Fibroblast of lung (primary cell): ENCODE results near the gene DUS2. TPM values are rescaled to one million over a fixed set of nuclear protein-coding genes. Genes with fewer than 3 reads are reported as not detected.
"Not testable (repeated sequence)": the region's sequence is repeated elsewhere in the genome, so short reads cannot be mapped to it uniquely, and the experiment has no call there.

Experiments used
- DNase-seq, 2 donors: peaks; one replicate each; pipeline versions ENCODE4 v3.0.0 to v3.0.0-alpha.2; 2010; ENCODE audit warnings: low read depth in 2 of 2
- H2AFZ ChIP-seq: 2 replicates; pipeline ENCODE4 v1.5.1; 2012; ENCODE audit warnings: low read length, control low read depth, inconsistent platforms
- H3K27ac ChIP-seq: 2 replicates; pipeline ENCODE4 v1.5.1; 2011; ENCODE audit warnings: low read length, control low read depth; ENCODE audit not compliant: insufficient read depth
- H3K27me3 ChIP-seq: 2 replicates; pipeline ENCODE4 v1.5.1; 2011; ENCODE audit warnings: mild to moderate bottlenecking, low read length; ENCODE audit not compliant: control insufficient read depth, insufficient read depth
- H3K36me3 ChIP-seq: 2 replicates; pipeline ENCODE4 v1.5.1; 2011; ENCODE audit warnings: low read length; ENCODE audit not compliant: control insufficient read depth, insufficient read depth
- H3K4me1 ChIP-seq: 2 replicates; pipeline ENCODE4 v1.5.1; 2011; ENCODE audit warnings: low read length; ENCODE audit not compliant: control insufficient read depth, insufficient read depth; ENCODE audit errors: extremely low read depth
- H3K4me2 ChIP-seq: 2 replicates; pipeline ENCODE4 v1.5.1; 2011; ENCODE audit warnings: low read length, control low read depth; ENCODE audit not compliant: insufficient read depth; ENCODE audit errors: extremely low read depth
- H3K4me3 ChIP-seq, 4 experiments: fragments of 200-600 bp in 1 of 4; sonication (generic) in 1 of 4; replicated peaks in 1 of 4; 2 replicates each; pipeline ENCODE4 v1.5.1; 2011 to 2016; ENCODE audit warnings: low read length in 4 of 4, low read depth in 3 of 4, mild to moderate bottlenecking in 3 of 4, control low read depth in 2 of 4, inconsistent platforms in 1 of 4, mixed read lengths in 1 of 4; ENCODE audit not compliant: insufficient read depth in 1 of 4; ENCODE audit errors: control extremely low read depth in 1 of 4
- H3K79me2 ChIP-seq: 2 replicates; pipeline ENCODE4 v1.5.1; 2012; ENCODE audit warnings: mild to moderate bottlenecking, low read length, inconsistent platforms; ENCODE audit not compliant: control insufficient read depth, insufficient read depth
- H3K9ac ChIP-seq: 2 replicates; pipeline ENCODE4 v1.5.1; 2011; ENCODE audit warnings: mild to moderate bottlenecking, low read length, control low read depth; ENCODE audit not compliant: insufficient read depth
- H3K9me3 ChIP-seq: 2 replicates; pipeline ENCODE4 v1.5.1; 2012; ENCODE audit warnings: low read depth, low read length; ENCODE audit not compliant: control insufficient read depth, insufficient read depth
- H4K20me1 ChIP-seq: 2 replicates; pipeline ENCODE4 v1.5.1; 2011; ENCODE audit warnings: low read length; ENCODE audit not compliant: control insufficient read depth, insufficient read depth; ENCODE audit errors: extremely low read depth
- EZH2 ChIP-seq: IDR thresholded peaks from 2 replicates; pipeline ENCODE4 v1.5.1; 2012; ENCODE audit warnings: low read length, control low read depth, mild to moderate bottlenecking; ENCODE audit errors: missing control alignments
- polyA plus RNA-seq, 2 donors: library from polyadenylated mRNA; depleted of rRNA in 1 of 2; stranded (reverse) in 1 of 2; unstranded in 1 of 2; fragments of >200 nt; gene quantifications; 2 replicates each; pipeline ENCODE4 v1.2.1, GENCODE V29; 2011 to 2012; ENCODE audit warnings: missing spikeins in 1 of 2
- total RNA-seq: library from RNA; depleted of rRNA; stranded (reverse); fragments of >200 nt; gene quantifications from 2 replicates; pipeline ENCODE4 v1.2.1, GENCODE V29; 2014
- TF ChIP-seq, protein P1 (sequence below), 2 donors: IDR thresholded peaks in 1 of 2; conservative IDR thresholded peaks in 1 of 2; 1 replicate in 1 of 2; 2 replicates in 1 of 2; pipeline ENCODE4 v1.5.1; 2011 to 2012; ENCODE audit warnings: low read length in 2 of 2, control low read depth in 1 of 2, inconsistent platforms in 1 of 2, low read depth in 1 of 2, mild to moderate bottlenecking in 1 of 2

DUS2 gene
- total and polyA plus RNA-seq, 2 donors (not counting 1 experiment from before 2014, with no cell fraction given), result 10.2 to 16.8 TPM

GRCh38 chr16:67992661-67993206 is 30.4 kb upstream of the DUS2 start:
- H3K9ac ChIP-seq, result no peak overlapping the region
- TF ChIP-seq EZH2, result no peak
- TF ChIP-seq, protein P1, sequence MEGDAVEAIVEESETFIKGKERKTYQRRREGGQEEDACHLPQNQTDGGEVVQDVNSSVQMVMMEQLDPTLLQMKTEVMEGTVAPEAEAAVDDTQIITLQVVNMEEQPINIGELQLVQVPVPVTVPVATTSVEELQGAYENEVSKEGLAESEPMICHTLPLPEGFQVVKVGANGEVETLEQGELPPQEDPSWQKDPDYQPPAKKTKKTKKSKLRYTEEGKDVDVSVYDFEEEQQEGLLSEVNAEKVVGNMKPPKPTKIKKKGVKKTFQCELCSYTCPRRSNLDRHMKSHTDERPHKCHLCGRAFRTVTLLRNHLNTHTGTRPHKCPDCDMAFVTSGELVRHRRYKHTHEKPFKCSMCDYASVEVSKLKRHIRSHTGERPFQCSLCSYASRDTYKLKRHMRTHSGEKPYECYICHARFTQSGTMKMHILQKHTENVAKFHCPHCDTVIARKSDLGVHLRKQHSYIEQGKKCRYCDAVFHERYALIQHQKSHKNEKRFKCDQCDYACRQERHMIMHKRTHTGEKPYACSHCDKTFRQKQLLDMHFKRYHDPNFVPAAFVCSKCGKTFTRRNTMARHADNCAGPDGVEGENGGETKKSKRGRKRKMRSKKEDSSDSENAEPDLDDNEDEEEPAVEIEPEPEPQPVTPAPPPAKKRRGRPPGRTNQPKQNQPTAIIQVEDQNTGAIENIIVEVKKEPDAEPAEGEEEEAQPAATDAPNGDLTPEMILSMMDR (conservative IDR thresholded peaks at IDR 0.05 in 1 of 2, IDR thresholded peaks at IDR 0.05 in 1 of 2; ENCODE audit: low read depth in 1 of 2, low read length in 2 of 2), result no peak
- no peak overlapping the region for H3K27ac ChIP-seq
- H3K36me3 ChIP-seq, result no peaks in the 10 kb centered on the region
- no peak overlapping the region for H3K4me3 ChIP-seq
- H3K4me2 ChIP-seq, result no peak overlapping the region
- H2AFZ ChIP-seq, result no peak overlapping the region
- H3K9me3 ChIP-seq, result no peaks in the 10 kb centered on the region
- DNase-seq, result no peak
- no peaks in the 10 kb centered on the region for H3K27me3 ChIP-seq
- peaks cover 3% of the 10 kb centered on the region for H3K4me1 ChIP-seq
- no peaks in the 10 kb centered on the region for H3K79me2 ChIP-seq
- no peaks in the 10 kb centered on the region for H4K20me1 ChIP-seq

- Histone ChIP-seq H3K36me3 (no peaks in the 10 kb centered on the region), H3K4me1 (peaks cover 2% of the 10 kb centered on the region), H3K4me2 (peak overlapping the region; percentile 66), H2AFZ (peak overlapping the region; percentile 80), H3K27me3 (no peaks in the 10 kb centered on the region), H3K27ac (no peak overlapping the region), H4K20me1 (no peaks in the 10 kb centered on the region), H3K9ac (peak overlapping the region; percentile 26), H3K9me3 (no peaks in the 10 kb centered on the region), H3K79me2 (no peaks in the 10 kb centered on the region), H3K4me3 (peak overlapping the region in 1 of 4 experiments; percentile 41)
- TF ChIP-seq, protein P1 (conservative IDR thresholded peaks at IDR 0.05 in 1 of 2, IDR thresholded peaks at IDR 0.05 in 1 of 2; ENCODE audit: low read depth in 1 of 2, low read length in 2 of 2), result peak; percentile 70 to 73
- no peak for TF ChIP-seq EZH2
- peak; percentile 50 to 60 for DNase-seq
Observed at GRCh38 chr16:67993207-67994039, 29.7 kb upstream of the DUS2 start.

GRCh38 chr16:67994040-67994408 is 29.1 kb upstream of the DUS2 start:
- H3K9ac ChIP-seq, H3K27ac ChIP-seq, H3K27me3 ChIP-seq, H3K4me1 ChIP-seq, H3K9me3 ChIP-seq, H3K4me2 ChIP-seq, H3K4me3 ChIP-seq, H2AFZ ChIP-seq, H3K36me3 ChIP-seq, DNase-seq, H3K79me2 ChIP-seq, H4K20me1 ChIP-seq: not testable (repeated sequence)
